Endothelial cell of umbilical vein (primary cell): ENCODE measurements around the gene HSP90B1. TPM values are rescaled to one million over a fixed set of nuclear protein-coding genes. Genes with fewer than 3 reads are reported as not detected.

Source experiments
- BruUV-seq: library from RNA; stranded (reverse); fragments of 400-500 nt; replicated peaks from 2 replicates; lab custom pipeline; 2021; lab: Mats Ljungman, UMichigan
- CTCF ChIA-PET: fragments of 300-600, 350-600 bp; sonication (Branson Sonifier 250); formaldehyde crosslinking; loops from one replicate; lab custom pipeline; 2021; ENCODE audit warnings: antibody characterized with exemption, inconsistent platforms; lab: Charles Lee
- POLR2A ChIA-PET: fragments of 300-600, 350-600 bp; sonication (Branson Sonifier 250); formaldehyde crosslinking; loops from one replicate; lab custom pipeline; 2021; ENCODE audit warnings: antibody characterized with exemption, inconsistent platforms; lab: Charles Lee
- DNase-seq: peaks from one replicate; pipeline ENCODE4 v3.0.0-alpha.2; 2011; ENCODE audit warnings: low read depth, low spot score
- FAIRE-seq: peaks from 2 replicates; lab custom pipeline; 2011; peaks lifted over from hg19 to GRCh38; lab: Jason Lieb, UNC
- H2AFZ ChIP-seq: 2 replicates; pipeline ENCODE4 v1.6.0; 2012; ENCODE audit warnings: low read depth, low read length, control low read depth, inconsistent platforms
- H3K27ac ChIP-seq: 2 replicates; pipeline ENCODE4 v1.5.1; 2011; ENCODE audit warnings: low read depth, mild to moderate bottlenecking, control low read depth, low read length, moderate library complexity; ENCODE audit not compliant: insufficient read depth
- H3K27me3 ChIP-seq, 2 experiments: 2 replicates each; pipeline versions ENCODE4 v1.6.0 to v1.6.1; 2011; ENCODE audit warnings: low read length in 2 of 2, mixed read lengths in 1 of 2; ENCODE audit not compliant: control insufficient read depth in 2 of 2, insufficient read depth in 2 of 2
- H3K36me3 ChIP-seq, 2 experiments: 2 replicates in 1 of 2; 3 replicates in 1 of 2; pipeline ENCODE4 v1.5.1; 2011; ENCODE audit warnings: low read length in 2 of 2, mild to moderate bottlenecking in 1 of 2, moderate library complexity in 1 of 2; ENCODE audit not compliant: control insufficient read depth in 2 of 2, insufficient read depth in 2 of 2; ENCODE audit errors: extremely low read depth in 1 of 2
- H3K4me1 ChIP-seq: 3 replicates; pipeline ENCODE4 v1.5.1; 2011; ENCODE audit warnings: mild to moderate bottlenecking, low read length; ENCODE audit not compliant: control insufficient read depth, insufficient read depth; ENCODE audit errors: extremely low read depth
- H3K4me2 ChIP-seq: 2 replicates; pipeline ENCODE4 v1.6.1; 2011; ENCODE audit warnings: low read length, control low read depth, mixed read lengths; ENCODE audit not compliant: insufficient read depth
- H3K4me3 ChIP-seq, 3 experiments: fragments of 200-600 bp in 1 of 3; sonication (generic), shearing (Covaris generic) in 1 of 3; replicated peaks in 1 of 3; 2 replicates each; pipeline ENCODE4 v1.5.1; 2011 to 2016; ENCODE audit warnings: control low read depth in 3 of 3, low read length in 3 of 3, mild to moderate bottlenecking in 2 of 3, inconsistent platforms in 1 of 3, low read depth in 1 of 3, moderate library complexity in 1 of 3; ENCODE audit not compliant: insufficient read depth in 1 of 3
- H3K79me2 ChIP-seq: 2 replicates; pipeline ENCODE4 v1.6.0; 2012; ENCODE audit warnings: low read length, inconsistent platforms; ENCODE audit not compliant: control insufficient read depth, insufficient read depth
- H3K9ac ChIP-seq: replicated peaks from 2 replicates; pipeline ENCODE3; 2011; ENCODE audit warnings: low read length, control low read depth; ENCODE audit not compliant: insufficient read depth; ENCODE audit errors: extremely low read depth
- H3K9me1 ChIP-seq: replicated peaks from 3 replicates; pipeline ENCODE4 v1.6.0; 2011; ENCODE audit warnings: mild to moderate bottlenecking, low read length; ENCODE audit not compliant: control insufficient read depth, insufficient read depth; ENCODE audit errors: extremely low read depth
- H3K9me3 ChIP-seq: replicated peaks from 2 replicates; pipeline ENCODE4 v1.5.1; 2012; ENCODE audit warnings: low read length, inconsistent platforms; ENCODE audit not compliant: control insufficient read depth, insufficient read depth
- H4K20me1 ChIP-seq: replicated peaks from 2 replicates; pipeline ENCODE3; 2011; ENCODE audit warnings: mild to moderate bottlenecking, low read length; ENCODE audit not compliant: control insufficient read depth, insufficient read depth; ENCODE audit errors: extremely low read depth
- FOS ChIP-seq: IDR thresholded peaks from 2 replicates; pipeline ENCODE4 v1.6.1; 2011; ENCODE audit warnings: mild to moderate bottlenecking, low read length, moderate library complexity, borderline replicate concordance; ENCODE audit not compliant: insufficient read depth
- GATA2 ChIP-seq: IDR thresholded peaks from 2 replicates; pipeline ENCODE4 v1.7.0; 2011; ENCODE audit warnings: low read depth, mild to moderate bottlenecking, moderate library complexity, mixed read lengths, low read length; ENCODE audit not compliant: insufficient read length, insufficient read depth
- JUN ChIP-seq: IDR thresholded peaks from 2 replicates; pipeline ENCODE4 v1.6.1; 2011; ENCODE audit warnings: borderline replicate concordance, low read depth; ENCODE audit not compliant: insufficient read length, insufficient read depth
- POLR2A ChIP-seq: IDR thresholded peaks from 2 replicates; pipeline ENCODE4 v1.6.1; 2012; ENCODE audit warnings: low read depth, mild to moderate bottlenecking, control low read depth, low read length
- POLR2AphosphoS5 ChIP-seq: IDR thresholded peaks from 2 replicates; pipeline ENCODE4 v1.6.1; 2012; ENCODE audit warnings: low read depth, mild to moderate bottlenecking, control low read depth, low read length, moderate library complexity; ENCODE audit not compliant: insufficient read depth
- dilution Hi-C: fragments of 300-500 bp; cut with MboI; formaldehyde crosslinking; loops from one replicate; pipeline ENCODE4 v1.15.0; 2019; ENCODE audit warnings: low sequenced_read_pairs; ENCODE audit not compliant: extremely low pct_ligation_motif_present
- intact Hi-C: fragments of 100-400 bp; cut with micrococcal nuclease; formaldehyde crosslinking; loops from one replicate; pipeline ENCODE4 v1.10.0; 2022
- polyA plus RNA-seq, 4 experiments: library from polyadenylated mRNA; depleted of rRNA in 3 of 4; stranded (reverse) in 3 of 4; unstranded in 1 of 4; fragments of >200 nt; gene quantifications; 2 replicates each; pipeline versions ENCODE4 v1.2.1 to v1.2.3, GENCODE V29; 2011 to 2012; ENCODE audit warnings: missing spikeins in 1 of 4
- total RNA-seq: library from RNA; stranded (reverse); gene quantifications from 2 replicates; pipeline ENCODE4 v1.2.3, GENCODE V29; 2021
- TF ChIP-seq, protein P1 (sequence below): IDR thresholded peaks from 2 replicates; pipeline ENCODE4 v1.6.1; 2011; ENCODE audit not compliant: insufficient read depth, insufficient read length

Gene HSP90B1
- total and polyA plus RNA-seq, 2 donors (not counting 3 experiments of a cell fraction or from before 2014, with no cell fraction given), result 310 to 1,310 TPM

- Histone ChIP-seq H3K79me2 (peaks cover 73% of the 10 kb centered on the region), H3K27ac (peak overlapping the region; percentile 74), H3K9ac (peak overlapping the region; percentile 95), H2AFZ (no peak overlapping the region), H3K4me1 (peaks cover 10% of the 10 kb centered on the region), H3K9me3 (no peaks in the 10 kb centered on the region), H3K36me3 (no peaks in the 10 kb centered on the region), H3K4me2 (peak overlapping the region; percentile 99), H3K27me3 (no peaks in the 10 kb centered on the region), H3K4me3 (peak overlapping the region; percentile 88 to 98 (median 93)), H4K20me1 (no peaks in the 10 kb centered on the region), H3K9me1 (no peaks in the 10 kb centered on the region)
- no peak for FAIRE-seq
- intact Hi-C loops (loop anchor here (1.0 kb wide), 1 partner anchor 143 kb away; no protein-coding TSS in a partner anchor), dilution Hi-C loops (no loop called here)
- no TSS peak for BruUV-seq
- ChIA-PET CTCF (interaction anchor here (1.3 to 2.9 kb wide), 4 partner anchors 10 to 142 kb away, joined by 3 to 20 read pairs (median 9); a partner anchor contains a TSS), POLR2A (interaction anchor here (2.0 to 2.4 kb wide), 2 partner anchors 10 to 37 kb away, joined by 12 to 34 read pairs; partner anchors contain the start of gene HSP90B1)
- TF ChIP-seq FOS, result no peak
- DNase-seq, result no peak
Observed at GRCh38 chr12:103966736-103967135, 36.5 kb downstream of the HSP90B1 start.

GRCh38 chr12:103969391-103969790, 39.2 kb downstream of the HSP90B1 start:
- ChIA-PET POLR2A (no interaction called here), CTCF (no interaction called here)
- H3K9ac ChIP-seq, result no peak overlapping the region
- peaks cover 7% of the 10 kb centered on the region for H3K4me1 ChIP-seq
- no peak for TF ChIP-seq POLR2A
- TF ChIP-seq, protein P1, sequence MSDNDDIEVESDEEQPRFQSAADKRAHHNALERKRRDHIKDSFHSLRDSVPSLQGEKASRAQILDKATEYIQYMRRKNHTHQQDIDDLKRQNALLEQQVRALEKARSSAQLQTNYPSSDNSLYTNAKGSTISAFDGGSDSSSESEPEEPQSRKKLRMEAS, result no peak
- TF ChIP-seq JUN, result no peak
- TF ChIP-seq GATA2, result no peak
- no peak for TF ChIP-seq POLR2AphosphoS5
- FAIRE-seq (no peak), DNase-seq (no peak)
- H3K9me1 ChIP-seq, result no peaks in the 10 kb centered on the region
- H3K4me2 ChIP-seq, result no peak overlapping the region
- H3K9me3 ChIP-seq, result no peaks in the 10 kb centered on the region
- peaks cover 92% of the 10 kb centered on the region for H3K79me2 ChIP-seq
- H2AFZ ChIP-seq, result no peak overlapping the region
- intact Hi-C loops (no loop called here), dilution Hi-C loops (no loop called here)
- no peak overlapping the region for H3K4me3 ChIP-seq
- no peaks in the 10 kb centered on the region for H3K27me3 ChIP-seq
- no peaks in the 10 kb centered on the region for H4K20me1 ChIP-seq
- H3K36me3 ChIP-seq, result no peaks in the 10 kb centered on the region
- no peak overlapping the region for H3K27ac ChIP-seq
- BruUV-seq, result no TSS peak
